HEK293 (cell line): ENCODE measurements around the gene PAX7.
A peak's percentile ranks its signal among the peaks of the same experiment; 100 is the strongest.

ENCODE experiments used
- CTCF ChIA-PET: fragments of 350-600 bp; formaldehyde crosslinking; extraction: SDS; loops from one replicate; lab custom pipeline; 2021; ENCODE audit warnings: antibody characterized with exemption; lab: Yijun Ruan, JAX
- POLR2A ChIA-PET: fragments of 300-600 bp; formaldehyde crosslinking; extraction: SDS; loops from one replicate; lab custom pipeline; 2020; ENCODE audit warnings: antibody characterized with exemption, inconsistent platforms; lab: Yijun Ruan, JAX
- H3K27ac ChIP-seq: fragments of 200-500 bp; sonication (Bioruptor generic); 2 replicates; pipeline ENCODE4 v1.5.1; 2014; ENCODE audit warnings: low read depth, low read length, control low read depth, inconsistent platforms; ENCODE audit errors: extremely low read depth
- H3K36me3 ChIP-seq, 2 experiments: fragments of 200-500 bp in 1 of 2; sonication (Bioruptor generic) in 1 of 2; 1 replicate in 1 of 2; 2 replicates in 1 of 2; pipeline ENCODE4 v1.5.1; 2014 to 2017; ENCODE audit warnings: inconsistent platforms in 2 of 2, low read length in 2 of 2; ENCODE audit not compliant: control insufficient read depth in 2 of 2, insufficient read depth in 1 of 2
- H3K4me1 ChIP-seq: fragments of 200-500 bp; sonication (Bioruptor generic); 2 replicates; pipeline ENCODE4 v1.5.1; 2014; ENCODE audit warnings: mild to moderate bottlenecking, low read length, inconsistent platforms; ENCODE audit not compliant: control insufficient read depth, insufficient read depth
- H3K4me3 ChIP-seq: 2 replicates; pipeline ENCODE4 v1.5.1; 2011; ENCODE audit warnings: low read depth, mild to moderate bottlenecking, control low read depth, low read length, moderate library complexity
- H3K9me3 ChIP-seq: fragments of 200-500 bp; sonication (Bioruptor generic); 2 replicates; pipeline ENCODE4 v1.5.1; 2014; ENCODE audit warnings: low read depth, low read length, inconsistent platforms; ENCODE audit not compliant: control insufficient read depth, insufficient read depth
- HOXD13 ChIP-seq: sonication (generic); formaldehyde crosslinking; IDR thresholded peaks from 2 replicates; pipeline ENCODE4 v1.8.0; 2022; ENCODE audit warnings: missing genetic modification reagents, borderline replicate concordance
- SCRT1 ChIP-seq: fragments of 450-650 bp; formaldehyde crosslinking; IDR thresholded peaks from 2 replicates; pipeline ENCODE4 v1.5.1; 2016; ENCODE audit warnings: missing biosample characterization, missing genetic modification characterization, borderline replicate concordance
- SCRT2 ChIP-seq: fragments of 450-650 bp; formaldehyde crosslinking; IDR thresholded peaks from 2 replicates; pipeline ENCODE4 v1.5.1; 2016; ENCODE audit warnings: missing biosample characterization, missing genetic modification characterization
- SP7 ChIP-seq: fragments of 450-650 bp; formaldehyde crosslinking; IDR thresholded peaks from 2 replicates; pipeline ENCODE4 v1.5.1; 2016; ENCODE audit warnings: missing biosample characterization, missing genetic modification characterization
- ZNF335 ChIP-seq: fragments of 450-650 bp; formaldehyde crosslinking; conservative IDR thresholded peaks from 2 replicates; pipeline ENCODE4 v1.5.1; 2016; ENCODE audit warnings: missing biosample characterization, missing genetic modification characterization
- ZNF391 ChIP-seq: fragments of 450-650 bp; formaldehyde crosslinking; IDR thresholded peaks from 2 replicates; pipeline ENCODE4 v1.5.1; 2016; ENCODE audit warnings: low read depth, missing biosample characterization, missing genetic modification characterization, borderline replicate concordance
- ZNF555 ChIP-seq: fragments of 450-650 bp; formaldehyde crosslinking; conservative IDR thresholded peaks from 2 replicates; pipeline ENCODE4 v1.5.1; 2017; ENCODE audit warnings: missing biosample characterization, mild to moderate bottlenecking, missing genetic modification characterization, inconsistent platforms
- ZNF624 ChIP-seq: fragments of 450-650 bp; formaldehyde crosslinking; IDR thresholded peaks from 2 replicates; pipeline ENCODE4 v1.5.1; 2017; ENCODE audit warnings: missing biosample characterization, missing genetic modification characterization
- TF ChIP-seq, protein P1 (sequence below): fragments of 450-650 bp; formaldehyde crosslinking; IDR thresholded peaks from 2 replicates; pipeline ENCODE4 v1.5.1; 2016; ENCODE audit warnings: missing biosample characterization, missing genetic modification characterization
- TF ChIP-seq, protein P2 (sequence below): fragments of 450-650 bp; formaldehyde crosslinking; IDR thresholded peaks from 2 replicates; pipeline ENCODE4 v1.5.1; 2016; ENCODE audit warnings: missing biosample characterization, missing genetic modification characterization
- TF ChIP-seq, protein P3 (sequence below): fragments of 450-650 bp; formaldehyde crosslinking; IDR thresholded peaks from 2 replicates; pipeline ENCODE4 v1.5.1; 2016; ENCODE audit warnings: missing biosample characterization, missing genetic modification characterization
- TF ChIP-seq, protein P4 (sequence below): fragments of 450-650 bp; formaldehyde crosslinking; IDR thresholded peaks from 2 replicates; pipeline ENCODE4 v1.5.1; 2016; ENCODE audit warnings: missing biosample characterization, missing genetic modification characterization

Gene PAX7

DNA sequence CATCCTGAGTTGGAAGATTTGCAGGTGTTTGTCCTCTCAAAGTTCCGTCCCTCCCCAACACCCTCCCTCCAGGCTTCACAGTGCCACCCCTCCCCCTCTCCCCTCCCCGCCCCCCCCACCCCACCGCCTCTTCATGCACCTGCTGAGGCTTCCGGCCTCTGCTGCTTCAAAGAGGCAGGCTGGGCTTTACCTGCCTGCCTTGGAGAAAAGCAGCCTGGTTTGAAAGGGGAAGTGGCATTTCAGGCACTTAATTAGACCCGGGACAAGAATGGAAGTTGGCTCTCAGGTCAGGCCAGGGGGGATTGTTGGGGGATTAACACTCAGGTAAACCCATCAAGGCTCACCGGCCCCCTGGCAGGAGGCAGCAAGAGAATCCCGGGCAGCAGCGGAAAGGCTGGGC is 21.1 kb downstream of the PAX7 start (continued):
- TF ChIP-seq, protein P1, sequence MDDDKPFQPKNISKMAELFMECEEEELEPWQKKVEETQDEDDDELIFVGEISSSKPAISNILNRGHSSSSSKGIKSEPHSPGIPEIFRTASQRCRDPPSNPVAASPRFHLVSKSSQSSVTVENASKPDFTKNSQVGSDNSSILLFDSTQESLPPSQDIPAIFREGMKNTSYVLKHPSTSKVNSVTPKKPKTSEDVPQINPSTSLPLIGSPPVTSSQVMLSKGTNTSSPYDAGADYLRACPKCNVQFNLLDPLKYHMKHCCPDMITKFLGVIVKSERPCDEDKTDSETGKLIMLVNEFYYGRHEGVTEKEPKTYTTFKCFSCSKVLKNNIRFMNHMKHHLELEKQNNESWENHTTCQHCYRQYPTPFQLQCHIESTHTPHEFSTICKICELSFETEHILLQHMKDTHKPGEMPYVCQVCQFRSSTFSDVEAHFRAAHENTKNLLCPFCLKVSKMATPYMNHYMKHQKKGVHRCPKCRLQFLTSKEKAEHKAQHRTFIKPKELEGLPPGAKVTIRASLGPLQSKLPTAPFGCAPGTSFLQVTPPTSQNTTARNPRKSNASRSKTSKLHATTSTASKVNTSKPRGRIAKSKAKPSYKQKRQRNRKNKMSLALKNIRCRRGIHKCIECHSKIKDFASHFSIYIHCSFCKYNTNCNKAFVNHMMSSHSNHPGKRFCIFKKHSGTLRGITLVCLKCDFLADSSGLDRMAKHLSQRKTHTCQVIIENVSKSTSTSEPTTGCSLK (tag by site-specific recombination): no peak
- TF ChIP-seq, protein P2, sequence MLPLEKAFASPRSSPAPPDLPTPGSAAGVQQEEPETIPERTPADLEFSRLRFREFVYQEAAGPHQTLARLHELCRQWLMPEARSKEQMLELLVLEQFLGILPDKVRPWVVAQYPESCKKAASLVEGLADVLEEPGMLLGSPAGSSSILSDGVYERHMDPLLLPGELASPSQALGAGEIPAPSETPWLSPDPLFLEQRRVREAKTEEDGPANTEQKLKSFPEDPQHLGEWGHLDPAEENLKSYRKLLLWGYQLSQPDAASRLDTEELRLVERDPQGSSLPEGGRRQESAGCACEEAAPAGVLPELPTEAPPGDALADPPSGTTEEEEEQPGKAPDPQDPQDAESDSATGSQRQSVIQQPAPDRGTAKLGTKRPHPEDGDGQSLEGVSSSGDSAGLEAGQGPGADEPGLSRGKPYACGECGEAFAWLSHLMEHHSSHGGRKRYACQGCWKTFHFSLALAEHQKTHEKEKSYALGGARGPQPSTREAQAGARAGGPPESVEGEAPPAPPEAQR: no peak
- TF ChIP-seq, protein P3, sequence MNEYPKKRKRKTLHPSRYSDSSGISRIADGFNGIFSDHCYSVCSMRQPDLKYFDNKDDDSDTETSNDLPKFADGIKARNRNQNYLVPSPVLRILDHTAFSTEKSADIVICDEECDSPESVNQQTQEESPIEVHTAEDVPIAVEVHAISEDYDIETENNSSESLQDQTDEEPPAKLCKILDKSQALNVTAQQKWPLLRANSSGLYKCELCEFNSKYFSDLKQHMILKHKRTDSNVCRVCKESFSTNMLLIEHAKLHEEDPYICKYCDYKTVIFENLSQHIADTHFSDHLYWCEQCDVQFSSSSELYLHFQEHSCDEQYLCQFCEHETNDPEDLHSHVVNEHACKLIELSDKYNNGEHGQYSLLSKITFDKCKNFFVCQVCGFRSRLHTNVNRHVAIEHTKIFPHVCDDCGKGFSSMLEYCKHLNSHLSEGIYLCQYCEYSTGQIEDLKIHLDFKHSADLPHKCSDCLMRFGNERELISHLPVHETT (tag by site-specific recombination): no peak
- TF ChIP-seq ZNF555 (no peak), SP7 (no peak), HOXD13 (CRISPR knock-in tag) (no peak)
- TF ChIP-seq, all 188 proteins: peak for 0

DNA sequence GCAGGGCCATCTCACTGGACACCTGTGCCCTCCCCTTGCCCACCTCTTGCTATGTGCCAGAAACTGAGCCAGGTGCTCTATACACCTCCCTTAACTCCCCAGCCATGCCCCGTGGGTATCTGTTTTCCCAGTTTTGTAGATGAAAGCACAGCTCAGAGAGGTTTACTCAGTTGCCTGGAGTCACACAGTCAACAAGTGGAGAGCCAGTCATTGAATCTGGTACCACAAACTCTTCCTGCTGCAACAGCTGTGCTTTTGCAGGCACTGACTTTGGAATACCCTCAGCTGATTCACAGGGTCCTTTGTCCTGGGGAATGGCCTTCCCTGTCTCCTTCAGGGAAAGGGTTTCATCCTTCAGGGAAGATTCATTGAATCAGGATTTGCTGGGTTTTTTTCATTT is 22.1 kb downstream of the PAX7 start:
- CTCF ChIA-PET: interaction anchor here (1.2 kb wide), 1 partner anchor 56 kb away, joined by 3 read pairs; no protein-coding TSS in a partner anchor
- TF ChIP-seq ZNF391 (tag by site-specific recombination) (no peak), SCRT1 (tag by site-specific recombination) (0 out of 2 replicates have a peak, but pooled peaks have one; percentile 62), ZNF335 (no peak), SCRT2 (peak; percentile 63)
- Histone ChIP-seq H3K36me3 (no peaks in the 10 kb centered on the region), H3K4me3 (no peak overlapping the region), H3K27ac (no peak overlapping the region), H3K9me3 (no peaks in the 10 kb centered on the region), H3K4me1 (no peaks in the 10 kb centered on the region; the same call in 1 of the 2 replicates)
- POLR2A ChIA-PET: no interaction called here

DNA sequence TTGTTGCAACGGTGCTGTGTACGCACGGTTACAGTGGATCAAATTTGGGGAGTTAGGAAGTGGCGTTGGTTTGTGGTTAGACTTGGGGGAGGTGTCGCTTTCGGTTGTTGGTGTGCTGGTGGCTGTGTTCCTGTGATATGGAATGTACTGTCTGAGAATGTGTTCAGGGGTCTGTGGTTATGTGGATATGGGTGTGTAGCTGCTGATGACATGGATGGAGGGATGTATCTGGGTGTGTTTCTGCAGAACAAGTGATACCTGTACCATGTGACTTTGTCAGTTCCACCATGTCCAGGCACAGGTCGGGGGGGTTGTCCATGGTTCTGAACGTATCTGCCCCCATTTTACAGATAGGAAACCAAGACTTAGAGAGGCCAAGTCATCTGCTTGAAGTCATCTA is 22.7 kb downstream of the PAX7 start:
- H3K4me1 ChIP-seq: no peaks in the 10 kb centered on the region; the same call in 1 of the 2 replicates
- H3K9me3 ChIP-seq: no peaks in the 10 kb centered on the region
- POLR2A ChIA-PET: no interaction called here
- TF ChIP-seq, protein P4, sequence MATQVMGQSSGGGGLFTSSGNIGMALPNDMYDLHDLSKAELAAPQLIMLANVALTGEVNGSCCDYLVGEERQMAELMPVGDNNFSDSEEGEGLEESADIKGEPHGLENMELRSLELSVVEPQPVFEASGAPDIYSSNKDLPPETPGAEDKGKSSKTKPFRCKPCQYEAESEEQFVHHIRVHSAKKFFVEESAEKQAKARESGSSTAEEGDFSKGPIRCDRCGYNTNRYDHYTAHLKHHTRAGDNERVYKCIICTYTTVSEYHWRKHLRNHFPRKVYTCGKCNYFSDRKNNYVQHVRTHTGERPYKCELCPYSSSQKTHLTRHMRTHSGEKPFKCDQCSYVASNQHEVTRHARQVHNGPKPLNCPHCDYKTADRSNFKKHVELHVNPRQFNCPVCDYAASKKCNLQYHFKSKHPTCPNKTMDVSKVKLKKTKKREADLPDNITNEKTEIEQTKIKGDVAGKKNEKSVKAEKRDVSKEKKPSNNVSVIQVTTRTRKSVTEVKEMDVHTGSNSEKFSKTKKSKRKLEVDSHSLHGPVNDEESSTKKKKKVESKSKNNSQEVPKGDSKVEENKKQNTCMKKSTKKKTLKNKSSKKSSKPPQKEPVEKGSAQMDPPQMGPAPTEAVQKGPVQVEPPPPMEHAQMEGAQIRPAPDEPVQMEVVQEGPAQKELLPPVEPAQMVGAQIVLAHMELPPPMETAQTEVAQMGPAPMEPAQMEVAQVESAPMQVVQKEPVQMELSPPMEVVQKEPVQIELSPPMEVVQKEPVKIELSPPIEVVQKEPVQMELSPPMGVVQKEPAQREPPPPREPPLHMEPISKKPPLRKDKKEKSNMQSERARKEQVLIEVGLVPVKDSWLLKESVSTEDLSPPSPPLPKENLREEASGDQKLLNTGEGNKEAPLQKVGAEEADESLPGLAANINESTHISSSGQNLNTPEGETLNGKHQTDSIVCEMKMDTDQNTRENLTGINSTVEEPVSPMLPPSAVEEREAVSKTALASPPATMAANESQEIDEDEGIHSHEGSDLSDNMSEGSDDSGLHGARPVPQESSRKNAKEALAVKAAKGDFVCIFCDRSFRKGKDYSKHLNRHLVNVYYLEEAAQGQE (tag by site-specific recombination): peak; percentile 86
- no peak for TF ChIP-seq ZNF624 (tag by site-specific recombination)
- CTCF ChIA-PET: interaction anchor here (0.7 to 1.5 kb wide), 4 partner anchors 11 to 170 kb away, joined by 3 to 4 read pairs (median 3); no protein-coding TSS in a partner anchor
- H3K27ac ChIP-seq: no peak overlapping the region
- H3K36me3 ChIP-seq: no peaks in the 10 kb centered on the region
- no peak overlapping the region for H3K4me3 ChIP-seq
